Stimulated activated CD4-positive, alpha-beta T cell treated with anti-CD3 and anti-CD28 coated beads, Interleukin-15, amount 100 ng/mL, for 48 hours (primary cell): ENCODE data around the gene ARRDC4.
"Not testable (repeated sequence)": the region's sequence is repeated elsewhere in the genome, so short reads cannot be mapped to it uniquely, and the experiment has no call there.

Experiments used
- DNase-seq, 2 donors: peaks; one replicate each; pipeline ENCODE4 v3.0.0-alpha.2; 2020; ENCODE audit warnings: low read depth in 2 of 2

The ARRDC4 gene

GRCh38 chr15:97966924-97967620 is 6.6 kb downstream of the ARRDC4 start:
- no peak for DNase-seq

DNA sequence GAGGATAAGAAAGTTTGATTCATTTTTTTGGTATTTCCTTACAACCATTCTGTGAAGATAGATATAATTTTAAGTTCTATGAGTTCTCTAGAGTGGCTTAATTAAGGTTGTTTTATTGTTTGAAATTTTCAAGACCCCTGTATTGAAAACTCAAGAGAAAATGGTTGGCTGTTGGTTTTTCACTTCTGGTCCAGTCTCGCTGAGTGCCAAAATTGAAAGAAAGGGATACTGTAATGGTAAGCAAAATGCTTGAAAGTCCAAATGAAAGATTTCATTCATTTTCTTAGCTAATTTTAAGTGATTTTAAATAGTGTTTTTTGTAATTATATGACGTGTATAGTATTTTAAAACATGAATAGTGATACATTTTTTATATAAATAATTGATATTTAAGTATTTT is 7.4 kb downstream of the ARRDC4 start:
- DNase-seq: no peak

DNA sequence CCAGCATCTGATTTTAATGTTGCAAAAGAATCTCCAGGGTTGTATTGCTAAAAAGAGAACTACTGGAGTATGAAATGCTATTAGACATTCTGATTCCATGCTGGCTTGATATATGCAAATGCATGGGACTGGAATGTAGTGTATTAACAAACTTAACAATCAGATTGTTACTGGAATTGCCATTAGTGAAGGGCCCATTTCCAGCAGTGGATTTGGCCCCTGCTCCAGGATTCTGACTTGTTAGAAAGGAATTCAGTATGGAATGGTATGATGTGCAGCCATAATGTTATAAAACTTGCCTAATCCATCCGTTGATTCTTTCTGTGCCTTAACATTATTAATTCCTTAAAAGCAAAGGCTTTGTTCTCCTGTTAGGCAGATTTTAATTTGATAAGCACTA is 7.9 kb downstream of the ARRDC4 start:
- no peak for DNase-seq

GRCh38 chr15:97972366-97972765 is 11.9 kb downstream of the ARRDC4 start:
- DNase-seq: no peak

- DNase-seq: no peak
Measured at GRCh38 chr15:97976129-97976528, 15.6 kb downstream of the ARRDC4 start.

GRCh38 chr15:97976766-97977503 is 16.4 kb downstream of the ARRDC4 start:
- DNase-seq: no peak

GRCh38 chr15:97977734-97978133 is 17.2 kb downstream of the ARRDC4 start:
- no peak for DNase-seq

GRCh38 chr15:97978401-97979139 is 18.1 kb downstream of the ARRDC4 start:
- no peak for DNase-seq

GRCh38 chr15:97979140-97979520 is 18.6 kb downstream of the ARRDC4 start:
- DNase-seq: no peak

- DNase-seq: no peak
Measured at GRCh38 chr15:97981058-97981457, 20.6 kb downstream of the ARRDC4 start.

DNA sequence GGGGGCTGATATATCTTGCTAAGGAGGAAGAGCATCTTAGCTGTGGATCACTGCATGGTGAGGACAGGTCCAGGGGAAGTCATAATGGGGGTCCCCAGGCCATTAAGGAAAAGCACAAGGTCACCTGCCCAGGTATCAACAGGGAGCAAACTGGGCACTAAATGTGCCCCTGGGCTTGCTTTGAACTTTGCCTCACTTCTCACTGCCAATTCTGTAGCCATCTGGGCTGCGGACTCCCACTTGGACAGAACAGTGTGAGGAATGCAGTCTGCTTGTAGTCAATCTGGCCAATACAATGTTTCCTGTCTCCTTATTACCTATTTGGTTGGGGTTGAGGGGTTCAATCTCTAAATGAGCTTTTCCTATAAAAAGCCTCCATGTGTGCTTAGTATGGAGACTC is 21.3 kb downstream of the ARRDC4 start:
- DNase-seq: no peak

DNA sequence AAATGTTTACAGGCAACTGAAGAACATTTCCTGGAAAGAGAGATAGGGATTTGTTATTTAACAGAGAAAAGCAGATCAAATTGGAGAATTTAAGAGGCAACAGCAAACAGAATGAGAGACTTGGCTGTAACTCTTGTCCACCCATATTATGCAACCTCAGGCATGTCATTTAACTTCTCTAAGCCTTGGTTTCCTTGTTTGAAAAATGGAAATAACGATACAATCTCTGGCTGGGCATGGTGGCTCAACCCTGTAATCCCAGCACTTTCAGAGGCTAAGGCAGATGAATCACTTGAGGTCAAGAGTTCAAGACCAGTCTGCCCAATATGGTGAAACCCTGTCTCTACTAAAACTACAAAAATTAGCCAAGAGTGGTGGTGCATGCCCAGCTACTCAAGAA is 23.7 kb downstream of the ARRDC4 start:
- no peak for DNase-seq

DNA sequence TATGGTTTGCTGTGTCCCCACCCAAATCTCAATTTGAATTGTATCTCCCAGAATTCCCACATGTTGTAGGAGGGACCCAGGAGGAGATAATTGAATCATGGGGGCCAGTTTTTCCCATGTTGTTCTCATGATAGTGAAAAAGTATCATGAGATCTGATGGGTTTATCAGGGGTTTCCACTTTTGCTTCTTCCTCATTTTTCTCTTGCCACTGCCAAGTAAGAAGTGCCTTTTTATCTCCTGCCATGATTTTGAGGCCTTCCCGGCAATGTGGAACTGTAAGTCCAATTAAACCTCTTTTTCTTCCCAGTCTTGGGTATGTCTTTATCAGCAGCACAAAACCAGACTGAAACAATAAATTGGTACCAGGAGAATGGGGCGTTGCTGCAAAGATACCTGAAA is 25.5 kb downstream of the ARRDC4 start:
- DNase-seq: not testable (repeated sequence)

GRCh38 chr15:97986781-97987180 is 26.3 kb downstream of the ARRDC4 start:
- DNase-seq: no peak

DNA sequence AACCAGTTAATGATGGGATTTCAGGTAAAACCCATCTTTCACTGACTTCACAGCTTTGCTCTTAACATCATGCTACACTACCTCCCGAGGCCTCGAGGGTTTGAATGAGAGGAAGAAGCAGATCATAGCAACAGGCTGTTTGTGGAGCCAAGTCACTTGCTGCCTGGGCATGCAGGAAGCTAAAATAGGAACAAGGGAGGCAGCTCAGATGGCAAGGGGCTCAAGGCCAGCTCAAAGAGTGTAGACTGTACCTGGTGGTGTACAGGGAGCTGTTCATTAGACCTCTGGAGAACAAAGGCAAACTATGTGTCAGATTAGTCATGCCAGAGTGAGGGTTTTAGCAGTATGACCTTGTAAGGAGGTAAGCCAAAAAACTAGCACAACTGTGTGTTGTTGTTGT is 28.8 kb downstream of the ARRDC4 start:
- DNase-seq: no peak

DNA sequence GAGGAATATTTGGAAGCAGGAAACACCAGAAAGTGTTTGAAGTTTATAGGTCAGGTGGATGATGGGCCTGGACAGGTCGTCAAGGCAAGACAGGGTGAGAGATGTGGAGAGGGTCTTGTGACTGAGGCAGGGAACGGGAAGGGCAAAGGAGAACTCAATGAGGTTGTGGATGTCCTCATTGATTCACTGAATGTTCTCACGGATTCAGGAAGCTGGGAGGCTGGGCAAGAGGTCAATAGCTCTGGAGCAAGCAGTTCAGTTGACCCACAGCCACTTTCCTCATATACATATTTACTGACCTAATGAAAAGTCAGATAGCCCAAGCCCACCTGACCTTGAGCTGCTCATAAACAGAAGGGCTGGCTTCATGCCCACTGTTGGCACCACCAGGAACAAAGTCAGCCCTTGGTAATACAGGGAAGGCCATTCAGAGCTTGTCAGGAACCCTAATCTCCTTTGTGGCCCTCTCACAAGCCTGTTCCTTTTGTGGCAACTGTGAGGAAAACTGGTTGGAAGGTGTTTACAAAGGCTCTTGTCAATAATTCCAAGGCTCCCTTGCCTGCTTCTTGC is 31.6 kb downstream of the ARRDC4 start:
- no peak for DNase-seq

DNA sequence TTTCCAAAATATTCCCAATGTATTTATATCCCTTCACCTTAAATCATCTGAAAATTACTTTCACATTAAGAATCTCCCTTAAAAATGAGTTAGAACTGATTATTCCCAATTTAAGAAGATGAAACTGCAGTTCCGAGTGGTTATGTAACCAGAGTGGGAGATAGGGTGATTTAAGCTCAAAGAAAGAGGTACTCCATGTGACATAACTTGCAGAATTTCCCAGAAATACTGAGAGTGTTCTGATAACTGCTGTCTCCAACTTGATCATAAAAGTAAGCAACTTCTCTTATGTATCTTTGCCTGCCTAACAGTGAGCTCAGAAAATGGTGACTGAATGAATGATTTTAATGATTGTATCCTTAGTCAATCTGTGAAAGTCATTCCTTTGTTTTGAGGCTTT is 32.3 kb downstream of the ARRDC4 start:
- no peak for DNase-seq

DNA sequence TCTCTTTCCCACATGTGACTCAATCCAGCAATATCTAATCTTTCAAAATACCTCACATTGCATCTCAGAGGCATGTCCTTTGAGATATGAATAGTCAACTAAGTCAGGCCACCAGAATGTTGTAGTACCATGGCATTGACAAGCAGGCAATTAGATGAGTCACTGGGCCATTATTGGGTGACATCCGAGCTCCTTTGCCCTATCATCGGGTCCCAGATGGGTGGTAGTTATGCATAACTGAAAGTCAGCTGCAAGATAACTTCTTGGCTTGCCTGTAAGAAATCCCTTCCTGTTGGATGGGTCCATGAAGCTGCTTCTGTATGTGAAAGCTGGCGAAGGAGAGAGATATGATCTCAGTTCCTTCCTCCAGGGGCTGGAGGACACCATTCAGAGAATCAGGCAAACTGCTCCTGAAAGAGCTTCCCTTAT is 32.8 kb downstream of the ARRDC4 start:
- DNase-seq: no peak

GRCh38 chr15:97994236-97994635 is 33.7 kb downstream of the ARRDC4 start:
- DNase-seq: no peak

DNA sequence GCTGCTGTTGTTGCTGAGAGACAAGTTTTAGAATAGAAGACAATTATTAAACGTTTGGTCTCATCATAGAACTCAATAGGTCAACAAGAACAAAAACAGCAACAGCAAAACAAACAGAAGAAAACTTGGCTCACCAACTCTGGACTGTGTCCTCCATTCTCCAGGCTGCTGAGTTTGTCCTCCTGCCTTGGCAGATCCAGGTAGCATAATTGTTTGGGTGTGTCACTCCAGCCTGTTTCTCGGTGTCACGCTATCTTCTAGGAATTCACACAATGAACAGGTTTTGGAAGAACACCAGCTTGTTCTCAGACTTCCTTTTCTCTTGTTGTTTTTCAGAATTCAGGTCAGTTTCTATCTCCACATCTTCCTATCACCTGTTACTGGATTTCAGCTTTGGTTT is 34.7 kb downstream of the ARRDC4 start:
- DNase-seq: no peak

- DNase-seq: no peak
Measured at GRCh38 chr15:97995881-97996603, 35.5 kb downstream of the ARRDC4 start.
